NK-92 treated with Interleukin-12 subunit alpha and Interleukin-12 subunit beta, amount 100 ng/mL, for 24 hours (cell line): ENCODE results near the gene AQP12A.

Experiments used
- DNase-seq: peaks from one replicate; lab custom pipeline; 2025; lab: John Stamatoyannopoulos, UW

AQP12A gene

GRCh38 chr2:240745456-240745855 lies 53.8 kb downstream of the AQP12A start:
- no peak for DNase-seq

DNA sequence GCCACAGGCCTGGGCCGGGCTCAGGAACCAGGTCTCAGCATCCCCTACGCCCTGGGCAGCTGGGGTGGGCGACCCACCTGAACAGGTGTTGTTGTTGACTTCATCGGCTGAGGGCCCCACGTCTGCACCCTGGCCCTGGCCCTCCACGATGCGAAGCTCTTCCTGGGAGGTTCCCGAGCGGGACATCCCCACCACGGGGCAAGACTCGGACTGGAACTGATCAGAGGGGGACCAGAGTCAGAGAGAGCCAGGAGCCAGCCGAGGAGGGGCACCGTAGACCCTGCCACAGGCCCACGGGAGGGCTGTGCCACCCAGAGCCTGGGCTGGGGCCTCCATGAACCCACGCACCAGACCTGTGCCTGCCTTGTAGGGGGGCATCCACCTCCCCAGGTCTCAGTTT lies 54.3 kb downstream of the AQP12A start:
- DNase-seq, result no peak

DNA sequence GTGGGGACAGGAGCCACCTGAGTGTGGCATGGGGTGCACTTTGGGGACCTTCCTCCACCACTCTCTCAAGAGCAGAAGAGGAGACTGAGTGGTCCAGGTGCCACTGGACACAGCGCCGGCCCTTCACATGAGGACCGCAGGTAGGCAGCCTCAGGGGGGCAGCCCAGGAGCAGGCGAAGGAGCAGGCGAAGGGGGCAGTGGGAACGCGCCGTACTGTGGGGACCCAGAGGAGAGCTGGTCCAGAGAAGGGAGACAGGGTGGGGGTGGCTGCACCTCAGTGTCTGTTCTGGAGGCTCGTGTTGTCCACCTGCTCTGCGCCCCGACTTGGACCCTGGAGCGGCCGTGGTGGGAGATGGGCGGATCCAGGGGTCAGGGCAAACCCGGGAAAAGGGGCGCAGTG lies 55.0 kb downstream of the AQP12A start:
- no peak for DNase-seq

DNA sequence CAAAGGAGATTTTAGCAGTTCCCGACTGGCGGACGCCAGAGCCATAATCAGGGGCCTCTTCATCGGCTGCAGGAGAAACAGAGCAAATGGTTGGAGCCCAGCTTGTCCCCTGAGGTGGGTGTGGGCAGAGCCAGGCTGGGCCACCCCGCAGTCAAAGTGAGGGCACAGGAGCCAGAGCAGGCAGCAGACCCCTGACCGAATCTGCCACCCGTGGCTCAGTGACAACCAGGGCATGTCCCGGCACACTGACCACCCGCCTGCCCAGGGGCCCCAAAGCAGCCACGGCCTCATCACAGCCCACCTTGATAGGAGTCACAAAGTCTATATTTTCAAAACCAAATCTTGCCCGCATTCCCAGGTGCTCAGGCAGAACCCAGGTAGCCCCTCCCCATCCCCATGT lies 55.6 kb downstream of the AQP12A start:
- DNase-seq, result no peak
